Natural killer cell (primary cell): ENCODE measurements around the gene TMEM114. TPM values are rescaled to one million over a fixed set of nuclear protein-coding genes. Genes with fewer than 3 reads are reported as not detected.
"Not testable (repeated sequence)": the region's sequence is repeated elsewhere in the genome, so short reads cannot be mapped to it uniquely, and the experiment has no call there.

Experiments used
- ATAC-seq, 3 donors: fragments of 150-1000 bp in 2 of 3; fragments of 200-7000 bp in 1 of 3; cut with Tn5 transposase; 1 replicate in 1 of 3; 2 replicates in 2 of 3; pipeline ENCODE4 v1.10.0; 2021; ENCODE audit warnings: mild to moderate bottlenecking in 2 of 3, moderate library complexity in 2 of 3
- DNase-seq, 2 donors: peaks; one replicate each; pipeline versions ENCODE4 v3.0.0 to v3.0.0-alpha.2; 2013 to 2021; ENCODE audit warnings: mixed read lengths in 1 of 2
- H3K27ac ChIP-seq: one replicate; pipeline ENCODE4 v1.5.1; 2013; ENCODE audit warnings: mild to moderate bottlenecking, low read length
- H3K27me3 ChIP-seq: one replicate; pipeline ENCODE4 v1.6.1; 2013; ENCODE audit warnings: low read length; ENCODE audit not compliant: control insufficient read depth, insufficient read depth
- H3K36me3 ChIP-seq: one replicate; pipeline ENCODE4 v1.6.1; 2013; ENCODE audit warnings: low read length; ENCODE audit not compliant: control insufficient read depth, insufficient read depth
- H3K4me1 ChIP-seq: one replicate; pipeline ENCODE4 v1.6.1; 2013; ENCODE audit warnings: low read length; ENCODE audit not compliant: control insufficient read depth, insufficient read depth
- H3K4me3 ChIP-seq: one replicate; pipeline ENCODE4 v1.5.1; 2013; ENCODE audit warnings: low read length
- H3K9me3 ChIP-seq: one replicate; pipeline ENCODE4 v1.6.1; 2013; ENCODE audit warnings: low read length; ENCODE audit not compliant: control insufficient read depth, insufficient read depth
- H3K27ac Mint-ChIP-seq, 2 donors: one replicate each; pipeline ENCODE4 v1.8.0; 2022; ENCODE audit warnings: mild to moderate bottlenecking in 2 of 2, mixed read lengths in 2 of 2, moderate library complexity in 1 of 2
- H3K27me3 Mint-ChIP-seq, 2 donors: one replicate each; pipeline ENCODE4 v1.8.0; 2022; ENCODE audit warnings: low read depth in 2 of 2, mixed read lengths in 2 of 2
- H3K36me3 Mint-ChIP-seq: one replicate; pipeline ENCODE4 v1.8.0; 2022; ENCODE audit warnings: mixed read lengths
- H3K4me1 Mint-ChIP-seq, 2 donors: one replicate each; pipeline ENCODE4 v1.8.0; 2022; ENCODE audit warnings: mixed read lengths in 2 of 2
- H3K4me3 Mint-ChIP-seq: one replicate; pipeline ENCODE4 v1.8.0; 2022; ENCODE audit warnings: mild to moderate bottlenecking, moderate library complexity, mixed read lengths
- H3K9me3 Mint-ChIP-seq, 2 donors: one replicate each; pipeline ENCODE4 v1.8.0; 2022; ENCODE audit warnings: mixed read lengths in 2 of 2
- CTCF ChIP-seq: fragments of 200-600 bp; IDR thresholded peaks from one replicate; pipeline ENCODE4 v1.8.0; 2022; ENCODE audit warnings: antibody characterized with exemption
- WGBS: methylation state at CpG from one replicate; pipeline ENCODE4 v1.1.7; 2013; ENCODE audit warnings: missing lambda C conversion rate; ENCODE audit not compliant: insufficient coverage; 5-methylcytosine and 5-hydroxymethylcytosine counted together
- intact Hi-C: fragments of 100-400 bp; cut with micrococcal nuclease; formaldehyde crosslinking; loops from one replicate; pipeline ENCODE4 v1.14.2; 2022
- total RNA-seq, 4 donors: library from RNA; stranded (reverse); fragments of 120-200 nt in 1 of 4; gene quantifications; one replicate each; pipeline versions ENCODE4 v1.2.3 to v1.2.4, GENCODE V29; 2013 to 2022

TMEM114 gene
- total RNA-seq, 3 donors from 2014 or later (not counting 1 experiment from before 2014, with no cell fraction given), result not detected

DNA sequence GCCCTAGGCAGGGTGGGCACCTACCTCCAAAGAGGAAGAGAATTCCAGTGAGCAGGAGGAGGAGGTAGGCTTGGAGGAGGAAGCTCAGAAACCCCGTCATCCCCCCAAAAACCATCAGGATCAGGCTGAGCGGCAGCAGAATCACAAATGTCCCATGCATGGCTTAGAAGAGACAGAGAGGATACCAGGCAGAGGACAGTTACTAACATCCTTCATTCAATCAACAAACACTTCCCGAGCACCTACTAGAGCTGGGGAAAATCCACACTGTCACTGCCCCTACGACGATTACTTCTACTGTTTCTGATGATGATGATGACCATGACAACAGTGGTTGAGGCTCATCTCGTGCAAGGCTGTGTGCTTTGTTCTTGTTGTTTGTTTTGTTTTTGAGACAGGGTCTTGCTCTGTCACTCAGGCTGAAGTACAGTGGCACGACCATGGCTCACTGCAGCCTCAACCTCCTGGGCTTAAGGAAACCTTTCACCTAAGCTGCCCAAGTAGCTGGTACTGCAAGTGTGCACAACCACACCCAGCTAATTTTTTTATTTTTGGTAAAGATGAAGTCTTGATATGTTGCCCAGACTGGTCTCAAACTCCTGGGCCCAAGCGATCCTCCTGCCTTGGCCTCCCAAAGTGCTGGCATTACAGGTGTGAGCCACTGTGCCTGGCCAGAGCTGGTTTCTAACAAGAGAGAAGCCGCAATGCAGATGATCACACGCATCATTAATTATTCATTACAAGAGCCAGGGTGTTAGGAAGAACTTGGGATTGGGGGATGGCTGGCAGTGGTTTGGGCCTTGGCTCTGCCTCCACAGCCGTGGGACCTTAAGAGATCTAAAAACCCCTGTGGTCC, 18.0 kb downstream of the TMEM114 start:
- intact Hi-C loops, result no loop called here
- no peak for ATAC-seq
- 81% methylated on average over 10 of the region's 11 CpGs for WGBS

DNA sequence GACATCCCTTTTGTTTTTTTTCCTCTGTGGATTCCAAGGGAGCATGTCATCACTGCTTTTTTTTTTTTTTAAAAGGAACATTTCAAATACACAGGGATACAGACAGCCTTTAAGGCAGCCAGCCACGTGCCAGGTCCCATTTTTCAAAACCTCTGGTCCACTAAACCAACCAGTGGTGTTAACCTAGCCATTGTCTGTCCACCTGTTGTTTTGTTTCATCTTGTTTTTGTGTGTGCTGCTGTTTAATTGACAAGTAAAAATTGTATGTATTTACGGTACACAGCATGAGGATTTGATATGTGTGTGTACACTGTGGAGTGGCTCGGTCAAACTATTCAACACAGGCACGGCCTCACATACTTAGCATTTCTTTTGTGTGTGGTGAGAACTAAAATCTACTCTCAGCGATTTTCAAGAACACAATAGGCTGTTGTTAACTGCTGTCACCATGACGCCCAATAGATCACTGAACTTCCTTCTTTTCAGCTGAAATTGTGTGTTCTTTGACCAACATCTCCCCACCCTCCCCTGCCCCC, 19.2 kb downstream of the TMEM114 start:
- no peaks in the 10 kb centered on the region for H3K9me3 Mint-ChIP-seq
- H3K4me3 ChIP-seq, result no peak overlapping the region
- H3K27me3 Mint-ChIP-seq, result peaks cover 8 to 12% of the 10 kb centered on the region in 2 donors
- TF ChIP-seq CTCF, result no peak
- 27% methylated on average over 5 of the region's 6 CpGs for WGBS
- H3K36me3 ChIP-seq, result no peaks in the 10 kb centered on the region
- DNase-seq, result no peak
- H3K4me1 Mint-ChIP-seq, result no peaks in the 10 kb centered on the region
- no peak overlapping the region for H3K27ac ChIP-seq
- peaks cover 6% of the 10 kb centered on the region for H3K4me1 ChIP-seq
- H3K36me3 Mint-ChIP-seq, result no peaks in the 10 kb centered on the region
- H3K9me3 ChIP-seq, result no peaks in the 10 kb centered on the region
- no peaks in the 10 kb centered on the region for H3K27me3 ChIP-seq
- no peak for ATAC-seq
- intact Hi-C loops, result no loop called here
- no peak overlapping the region for H3K27ac Mint-ChIP-seq
- no peak overlapping the region for H3K4me3 Mint-ChIP-seq

More for the DNA sequence above, 18.0 kb downstream of the TMEM114 start:
- H3K27ac Mint-ChIP-seq, result no peak overlapping the region
- no peak for DNase-seq
- Histone ChIP-seq H3K9me3 (no peaks in the 10 kb centered on the region), H3K4me1 (peaks cover 6% of the 10 kb centered on the region), H3K27me3 (no peaks in the 10 kb centered on the region), H3K27ac (no peak overlapping the region), H3K36me3 (no peaks in the 10 kb centered on the region), H3K4me3 (no peak overlapping the region)
- no peak overlapping the region for H3K4me3 Mint-ChIP-seq
- no peaks in the 10 kb centered on the region for H3K9me3 Mint-ChIP-seq
- H3K36me3 Mint-ChIP-seq, result no peaks in the 10 kb centered on the region
- no peaks in the 10 kb centered on the region for H3K4me1 Mint-ChIP-seq
- no peak for TF ChIP-seq CTCF
- peaks cover 9 to 15% of the 10 kb centered on the region in 2 donors for H3K27me3 Mint-ChIP-seq

DNA sequence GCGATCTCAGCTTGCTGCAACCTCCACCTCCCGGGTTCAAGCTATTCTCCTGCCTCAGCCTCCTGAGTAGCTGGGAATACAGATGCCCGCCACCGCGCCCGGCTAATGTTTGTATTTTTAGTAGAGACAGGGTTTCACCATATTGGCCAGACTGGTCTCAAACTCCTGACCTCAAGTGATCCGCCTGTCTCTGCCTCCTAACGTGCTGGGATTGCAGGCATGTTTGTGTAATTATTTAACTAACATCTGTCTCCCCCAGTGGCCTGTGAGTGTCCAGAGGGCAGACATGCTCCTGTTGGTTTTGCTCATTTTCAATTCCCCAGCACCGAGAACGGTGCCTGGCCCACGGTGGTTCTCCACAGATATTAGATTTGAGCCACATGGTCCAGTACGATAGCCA, 19.9 kb downstream of the TMEM114 start:
- H3K27ac ChIP-seq, H3K9me3 Mint-ChIP-seq, H3K4me3 Mint-ChIP-seq, H3K36me3 ChIP-seq, H3K4me1 Mint-ChIP-seq, H3K36me3 Mint-ChIP-seq, H3K27ac Mint-ChIP-seq, H3K4me3 ChIP-seq, H3K27me3 ChIP-seq, DNase-seq, H3K4me1 ChIP-seq, ATAC-seq, intact Hi-C loops, H3K9me3 ChIP-seq: not testable (repeated sequence)
- peaks cover under 1 to 11% of the 10 kb centered on the region in 2 donors for H3K27me3 Mint-ChIP-seq
- WGBS, result 88% methylated on average over 11 of the region's 12 CpGs

GRCh38 chr16:8569650-8570346, 20.5 kb downstream of the TMEM114 start:
- Mint-ChIP-seq H3K36me3 (no peaks in the 10 kb centered on the region), H3K27me3 (peaks cover 0 to 11% of the 10 kb centered on the region in 2 donors), H3K9me3 (no peaks in the 10 kb centered on the region), H3K4me3 (no peak overlapping the region), H3K4me1 (no peaks in the 10 kb centered on the region), H3K27ac (no peak overlapping the region)
- TF ChIP-seq CTCF, result no peak
- 59% methylated on average over 35 of the region's 35 CpGs for WGBS
- DNase-seq (no peak), ATAC-seq (no peak)
- Histone ChIP-seq H3K4me3 (no peak overlapping the region), H3K36me3 (no peaks in the 10 kb centered on the region), H3K27me3 (no peaks in the 10 kb centered on the region), H3K4me1 (peaks cover 6% of the 10 kb centered on the region), H3K27ac (no peak overlapping the region), H3K9me3 (no peaks in the 10 kb centered on the region)
- intact Hi-C loops, result loop anchor here (5.0 to 10.0 kb wide), 3 partner anchors 225 to 1613 kb away; partner anchors contain the start of genes GRIN2A, PMM2 and TMEM186
